OCI-LY7 (cell line): ENCODE data around the gene MFSD8. TPM values are rescaled to one million over a fixed set of nuclear protein-coding genes. Genes with fewer than 3 reads are reported as not detected.

ENCODE experiments used
- BruUV-seq: library from RNA; stranded (reverse); fragments of 400-500 nt; replicated peaks from 2 replicates; lab custom pipeline; 2021; lab: Mats Ljungman, UMichigan
- CTCF ChIA-PET: fragments of 300-600 bp; sonication (Branson Sonifier 250); formaldehyde crosslinking; loops from one replicate; lab custom pipeline; 2022; ENCODE audit warnings: antibody characterized with exemption; ENCODE audit not compliant: unreplicated experiment; lab: Charles Lee
- POLR2A ChIA-PET: fragments of 300-600 bp; sonication (Branson Sonifier 250); formaldehyde crosslinking; loops from one replicate; lab custom pipeline; 2022; ENCODE audit warnings: antibody characterized with exemption; lab: Charles Lee
- DNase-seq: peaks from one replicate; pipeline ENCODE4 v3.0.0-alpha.2; 2015; ENCODE audit warnings: low spot score
- H2AFZ ChIP-seq: fragments of 200-600 bp; sonication (generic), shearing (Covaris generic); 2 replicates; pipeline ENCODE4 v1.6.1; 2014; ENCODE audit warnings: mild to moderate bottlenecking, antibody characterized with exemption, low read length, moderate library complexity
- H3K27ac ChIP-seq: fragments of 200-600 bp; sonication (generic); 2 replicates; pipeline ENCODE4 v1.5.1; 2014; ENCODE audit warnings: mixed run types, low read depth, mild to moderate bottlenecking, moderate library complexity, low read length, inconsistent platforms; ENCODE audit not compliant: poor library complexity, severe bottlenecking
- H3K36me3 ChIP-seq: fragments of 200-600 bp; sonication (generic); 2 replicates; pipeline ENCODE4 v1.6.1; 2014; ENCODE audit warnings: mild to moderate bottlenecking, antibody characterized with exemption, low read length, moderate library complexity, mixed read lengths; ENCODE audit not compliant: insufficient read depth
- H3K4me1 ChIP-seq: fragments of 200-600 bp; sonication (generic); 2 replicates; pipeline ENCODE4 v1.5.1; 2014; ENCODE audit warnings: mild to moderate bottlenecking, low read length; ENCODE audit not compliant: insufficient read depth, poor library complexity, severe bottlenecking
- H3K4me2 ChIP-seq: fragments of 200-600 bp; sonication (generic); 2 replicates; pipeline ENCODE4 v1.6.1; 2014; ENCODE audit warnings: mild to moderate bottlenecking, low read length
- H3K4me3 ChIP-seq: fragments of 200-600 bp; sonication (generic); 2 replicates; pipeline ENCODE4 v1.5.1; 2014; ENCODE audit warnings: mild to moderate bottlenecking, low read depth, low read length; ENCODE audit not compliant: poor library complexity, severe bottlenecking
- H3K79me2 ChIP-seq: fragments of 200-600 bp; sonication (generic); 2 replicates; pipeline ENCODE4 v1.6.1; 2016; ENCODE audit warnings: low read depth, mild to moderate bottlenecking, low read length, moderate library complexity, mixed read lengths; ENCODE audit not compliant: insufficient read depth
- H3K9me2 ChIP-seq: fragments of 200-600 bp; sonication (generic); 2 replicates; pipeline ENCODE4 v1.6.1; 2016; ENCODE audit warnings: mild to moderate bottlenecking, low read length, mixed read lengths; ENCODE audit not compliant: insufficient read depth
- H3K9me3 ChIP-seq: fragments of 200-600 bp; sonication (generic); 2 replicates; pipeline ENCODE4 v1.6.1; 2014; ENCODE audit warnings: mild to moderate bottlenecking, mixed run types, low read length, mixed read lengths
- H4K20me1 ChIP-seq: fragments of 200-600 bp; sonication (generic); 2 replicates; pipeline ENCODE4 v1.6.1; 2014; ENCODE audit warnings: mild to moderate bottlenecking, antibody characterized with exemption, low read length, moderate library complexity, mixed read lengths; ENCODE audit not compliant: insufficient read depth
- EZH2phosphoT487 ChIP-seq: fragments of 200-600 bp; sonication (generic); IDR thresholded peaks from 2 replicates; pipeline ENCODE4 v1.6.1; 2018; ENCODE audit warnings: low read depth, borderline replicate concordance, mild to moderate bottlenecking, mixed run types, antibody characterized with exemption, low read length, moderate library complexity, mixed read lengths
- intact Hi-C: fragments of 100-400 bp; cut with micrococcal nuclease; formaldehyde crosslinking; loops from one replicate; pipeline ENCODE4 v1.10.0; 2022; ENCODE audit not compliant: unreplicated experiment
- total RNA-seq, 2 experiments: library from RNA; depleted of rRNA in 1 of 2; stranded (reverse); fragments of >200 nt in 1 of 2; shearing (Covaris generic) in 1 of 2; gene quantifications; 2 replicates each; pipeline ENCODE4 v1.2.3, GENCODE V29; 2014 to 2022
- TF ChIP-seq, protein P1 (sequence below): fragments of 200-600 bp; sonication (generic); conservative IDR thresholded peaks from 2 replicates; pipeline ENCODE4 v1.5.1; 2014; ENCODE audit warnings: mild to moderate bottlenecking, antibody characterized with exemption, low read length, moderate library complexity, mixed read lengths

Gene MFSD8
- total RNA-seq, 2 experiments from 2014 or later = 15.9 to 19.8 TPM

- no peaks in the 10 kb centered on the region for H3K79me2 ChIP-seq
- H3K27ac ChIP-seq = no peak overlapping the region
- H3K9me3 ChIP-seq = no peaks in the 10 kb centered on the region
- H4K20me1 ChIP-seq = no peaks in the 10 kb centered on the region
- BruUV-seq = no TSS peak
- H3K4me1 ChIP-seq = no peaks in the 10 kb centered on the region
- H3K4me2 ChIP-seq = no peak overlapping the region
- CTCF ChIA-PET = no interaction called here
- no peaks in the 10 kb centered on the region for H3K9me2 ChIP-seq
- no peak for TF ChIP-seq EZH2phosphoT487
- TF ChIP-seq, protein P1, sequence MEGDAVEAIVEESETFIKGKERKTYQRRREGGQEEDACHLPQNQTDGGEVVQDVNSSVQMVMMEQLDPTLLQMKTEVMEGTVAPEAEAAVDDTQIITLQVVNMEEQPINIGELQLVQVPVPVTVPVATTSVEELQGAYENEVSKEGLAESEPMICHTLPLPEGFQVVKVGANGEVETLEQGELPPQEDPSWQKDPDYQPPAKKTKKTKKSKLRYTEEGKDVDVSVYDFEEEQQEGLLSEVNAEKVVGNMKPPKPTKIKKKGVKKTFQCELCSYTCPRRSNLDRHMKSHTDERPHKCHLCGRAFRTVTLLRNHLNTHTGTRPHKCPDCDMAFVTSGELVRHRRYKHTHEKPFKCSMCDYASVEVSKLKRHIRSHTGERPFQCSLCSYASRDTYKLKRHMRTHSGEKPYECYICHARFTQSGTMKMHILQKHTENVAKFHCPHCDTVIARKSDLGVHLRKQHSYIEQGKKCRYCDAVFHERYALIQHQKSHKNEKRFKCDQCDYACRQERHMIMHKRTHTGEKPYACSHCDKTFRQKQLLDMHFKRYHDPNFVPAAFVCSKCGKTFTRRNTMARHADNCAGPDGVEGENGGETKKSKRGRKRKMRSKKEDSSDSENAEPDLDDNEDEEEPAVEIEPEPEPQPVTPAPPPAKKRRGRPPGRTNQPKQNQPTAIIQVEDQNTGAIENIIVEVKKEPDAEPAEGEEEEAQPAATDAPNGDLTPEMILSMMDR = no peak
- POLR2A ChIA-PET = no interaction called here
- H3K4me3 ChIP-seq = no peak overlapping the region
- DNase-seq = no peak
- intact Hi-C loops = no loop called here
- H2AFZ ChIP-seq = no peak overlapping the region
- peaks cover 34% of the 10 kb centered on the region for H3K36me3 ChIP-seq
These were observed 44.5 kb downstream of the MFSD8 start for GRCh38 chr4:127920521-127920920.

DNA sequence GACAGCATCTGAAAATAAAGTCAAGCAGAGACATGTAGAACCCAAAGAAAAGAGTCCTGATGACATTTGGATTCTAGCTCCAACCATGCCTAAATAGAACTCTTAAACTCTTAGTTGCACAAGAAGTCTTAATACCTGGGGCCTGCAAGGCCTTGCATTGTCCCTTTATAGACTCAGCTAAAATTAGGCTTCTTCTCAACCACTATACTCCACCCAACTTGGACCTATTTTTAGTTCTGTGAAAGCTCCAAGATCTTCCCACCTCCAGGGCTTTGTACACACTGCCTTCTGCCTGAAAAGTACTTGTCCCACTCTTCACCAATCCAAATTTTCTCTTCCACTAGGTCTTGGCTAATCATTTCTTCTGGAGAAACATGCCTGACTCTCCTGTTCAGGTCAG is 47.8 kb downstream of the MFSD8 start:
- Histone ChIP-seq H3K9me2 (no peaks in the 10 kb centered on the region), H3K27ac (no peak overlapping the region), H3K4me2 (no peak overlapping the region), H3K4me3 (no peak overlapping the region), H2AFZ (no peak overlapping the region), H3K4me1 (no peaks in the 10 kb centered on the region), H3K9me3 (no peaks in the 10 kb centered on the region), H4K20me1 (no peaks in the 10 kb centered on the region), H3K36me3 (peaks cover 32% of the 10 kb centered on the region), H3K79me2 (no peaks in the 10 kb centered on the region)
- no TSS peak for BruUV-seq
- ChIA-PET POLR2A (interaction anchor here (0.5 to 1.4 kb wide), 7 partner anchors 10 to 1128 kb away, joined by 3 to 5 read pairs (median 3); partner anchors contain the start of genes ABHD18 and MFSD8), CTCF (no interaction called here)
- TF ChIP-seq EZH2phosphoT487 = no peak
- TF ChIP-seq, protein P1 = no peak
- no peak for DNase-seq
- intact Hi-C loops = no loop called here

- POLR2A ChIA-PET = interaction anchor here (0.7 to 1.4 kb wide), 5 partner anchors 9 to 49 kb away, joined by 3 to 5 read pairs (median 3); partner anchors contain the start of genes ABHD18 and MFSD8
- no TSS peak for BruUV-seq
- no peak overlapping the region for H3K4me2 ChIP-seq
- H4K20me1 ChIP-seq = no peaks in the 10 kb centered on the region
- intact Hi-C loops = no loop called here
- no peaks in the 10 kb centered on the region for H3K9me2 ChIP-seq
- no peaks in the 10 kb centered on the region for H3K79me2 ChIP-seq
- H2AFZ ChIP-seq = no peak overlapping the region
- H3K27ac ChIP-seq = no peak overlapping the region
- TF ChIP-seq, protein P1 = no peak
- TF ChIP-seq EZH2phosphoT487 = no peak
- no peak for DNase-seq
- peaks cover 27% of the 10 kb centered on the region for H3K36me3 ChIP-seq
- H3K4me1 ChIP-seq = no peaks in the 10 kb centered on the region
- CTCF ChIA-PET = no interaction called here
- no peaks in the 10 kb centered on the region for H3K9me3 ChIP-seq
- H3K4me3 ChIP-seq = no peak overlapping the region
These were observed 48.5 kb downstream of the MFSD8 start for GRCh38 chr4:127916512-127916911.
